K562 (cell line): ENCODE results near the gene LILRB3. TPM values are rescaled to one million over a fixed set of nuclear protein-coding genes. Genes with fewer than 3 reads are reported as not detected.

Experiments
- ELF1 ChIP-seq: fragments of 200-800 bp; sonication (Bioruptor generic); IDR thresholded peaks from 2 replicates; pipeline ENCODE4 v1.6.1; 2016; ENCODE audit warnings: missing genetic modification characterization, missing compliant biosample characterization
- EP300 ChIP-seq: IDR thresholded peaks from 2 replicates; pipeline ENCODE4 v1.6.1; 2012; ENCODE audit warnings: low read length, improper control_type of control experiment
- HMG20A ChIP-seq: fragments of 450-650 bp; formaldehyde crosslinking; conservative IDR thresholded peaks from 2 replicates; pipeline ENCODE4 v1.4.0; 2020; ENCODE audit warnings: mild to moderate bottlenecking, mixed read lengths
- MCM5 ChIP-seq: fragments of 450-650 bp; IDR thresholded peaks from 2 replicates; pipeline ENCODE4 v1.6.1; 2016; ENCODE audit warnings: low read depth
- MTA3 ChIP-seq: fragments of 450-650 bp; formaldehyde crosslinking; IDR thresholded peaks from 2 replicates; pipeline ENCODE4 v1.6.1; 2017; ENCODE audit warnings: mild to moderate bottlenecking, borderline replicate concordance
- TAF7 ChIP-seq: fragments of 450-650 bp; IDR thresholded peaks from 2 replicates; pipeline ENCODE4 v1.6.1; 2016; ENCODE audit warnings: missing genetic modification characterization, missing compliant biosample characterization
- ZNF444 ChIP-seq: fragments of 250-450 bp; sonication (Bioruptor Pico); IDR thresholded peaks from 2 replicates; pipeline ENCODE4 v1.4.0; 2020; ENCODE audit warnings: mild to moderate bottlenecking, moderate library complexity
- ZNF696 ChIP-seq: fragments of 250-450 bp; sonication (Bioruptor Pico); conservative IDR thresholded peaks from 2 replicates; pipeline ENCODE4 v1.4.0; 2020; ENCODE audit warnings: mild to moderate bottlenecking, moderate library complexity
- polyA plus RNA-seq, 8 experiments: library from polyadenylated mRNA; depleted of rRNA in 4 of 8; stranded (reverse) in 5 of 8; unstranded in 3 of 8; fragments of >200 nt; fragmentation: Nextera tagmentation in 2 of 8; fragmentation: Illumina TruSeq in 1 of 8; extraction: Ambion mirVana in 2 of 8; extraction: Trizol in 1 of 8; gene quantifications; 2 replicates each; pipeline versions ENCODE4 v1.2.1 to v1.2.3, GENCODE V29; 2011 to 2014; ENCODE audit warnings: inconsistent platforms in 1 of 8, missing spikeins in 1 of 8
- total RNA-seq, 7 experiments: library from RNA; depleted of rRNA in 6 of 7; stranded (reverse); fragments of >200 nt in 6 of 7; fragmentation: Illumina TruSeq in 2 of 7; extraction: Trizol in 2 of 7; gene quantifications; 2 replicates each; pipeline versions ENCODE4 v1.2.1 to v1.2.3, GENCODE V29; 2011 to 2021; ENCODE audit warnings: low replicate concordance in 1 of 7
- TF ChIP-seq, protein P1 (sequence below): fragments of 450-650 bp; formaldehyde crosslinking; IDR thresholded peaks from 2 replicates; pipeline ENCODE4 v1.4.0; 2020; ENCODE audit warnings: mild to moderate bottlenecking, mixed read lengths
- TF ChIP-seq, protein P2 (sequence below), 2 experiments: fragments of 450-650 bp; IDR thresholded peaks; 2 replicates each; pipeline ENCODE4 v1.6.1; 2018; ENCODE audit warnings: mild to moderate bottlenecking in 2 of 2, low read depth in 1 of 2; ENCODE audit not compliant: partially characterized antibody in 2 of 2
- TF ChIP-seq, protein P3 (sequence below): IDR thresholded peaks from 2 replicates; pipeline ENCODE4 v1.6.1; 2011; ENCODE audit not compliant: insufficient read length; ENCODE audit errors: extremely low read depth
- TF ChIP-seq, protein P4 (sequence below): fragments of 450-650 bp; formaldehyde crosslinking; IDR thresholded peaks from 2 replicates; pipeline ENCODE4 v1.4.0; 2022; ENCODE audit warnings: missing genetic modification characterization
- TF ChIP-seq, protein P5 (sequence below): fragments of 250-450 bp; sonication (Bioruptor Pico); IDR thresholded peaks from 2 replicates; pipeline ENCODE4 v1.4.0; 2020

The LILRB3 gene
- total and polyA plus RNA-seq, 9 of the 15 experiments (the other 6 are each of a cell fraction or from before 2014, with no cell fraction given), result 0.01 to 0.09 TPM; not detected in 7

DNA sequence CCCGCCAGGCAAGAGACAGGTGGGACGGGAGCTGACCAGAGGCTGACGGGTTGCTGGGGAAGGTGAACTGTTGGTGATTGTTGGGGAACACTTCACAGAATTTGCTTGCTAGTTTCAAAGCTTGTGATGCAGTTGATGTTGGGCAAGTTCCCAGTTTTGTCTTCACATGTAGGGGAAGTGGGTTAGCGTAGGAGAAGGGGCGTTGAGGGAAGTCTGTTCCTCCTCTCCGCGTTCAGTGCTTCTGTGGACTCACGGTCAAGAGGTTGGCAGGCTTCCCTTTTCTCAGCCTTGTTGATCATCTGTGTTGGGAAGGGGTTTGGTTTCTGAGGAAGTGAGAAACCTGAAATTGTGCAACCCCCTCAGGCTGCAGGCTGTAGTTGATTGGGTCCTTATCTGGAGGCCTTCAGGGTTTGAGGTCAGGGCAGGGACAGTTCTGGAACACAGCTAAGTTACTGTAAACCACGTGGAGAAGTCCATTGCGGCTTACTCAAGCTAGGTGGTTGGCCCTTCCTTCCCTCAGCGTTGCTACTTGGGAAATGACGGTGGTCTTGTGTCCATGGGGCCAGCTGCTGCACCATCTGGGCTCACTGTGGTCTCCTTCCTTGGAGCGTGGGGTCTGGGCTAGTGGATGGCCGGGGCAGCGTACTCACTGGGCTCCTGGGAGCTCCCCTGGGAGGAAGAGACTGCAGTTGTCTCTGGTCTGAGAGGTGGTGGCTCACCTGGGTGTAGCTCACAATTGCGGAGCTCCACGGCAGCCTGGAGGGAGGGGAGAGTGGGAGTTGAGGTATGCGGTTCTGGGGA, 14.6 kb downstream of the LILRB3 start (continued):
- TF ChIP-seq, protein P1, sequence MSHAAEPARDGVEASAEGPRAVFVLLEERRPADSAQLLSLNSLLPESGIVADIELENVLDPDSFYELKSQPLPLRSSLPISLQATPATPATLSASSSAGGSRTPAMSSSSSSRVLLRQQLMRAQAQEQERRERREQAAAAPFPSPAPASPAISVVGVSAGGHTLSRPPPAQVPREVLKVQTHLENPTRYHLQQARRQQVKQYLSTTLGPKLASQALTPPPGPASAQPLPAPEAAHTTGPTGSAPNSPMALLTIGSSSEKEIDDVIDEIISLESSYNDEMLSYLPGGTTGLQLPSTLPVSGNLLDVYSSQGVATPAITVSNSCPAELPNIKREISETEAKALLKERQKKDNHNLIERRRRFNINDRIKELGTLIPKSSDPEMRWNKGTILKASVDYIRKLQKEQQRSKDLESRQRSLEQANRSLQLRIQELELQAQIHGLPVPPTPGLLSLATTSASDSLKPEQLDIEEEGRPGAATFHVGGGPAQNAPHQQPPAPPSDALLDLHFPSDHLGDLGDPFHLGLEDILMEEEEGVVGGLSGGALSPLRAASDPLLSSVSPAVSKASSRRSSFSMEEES (CRISPR knock-in tag), result peak; percentile 33; the same call in 1 of the 2 replicates
- TF ChIP-seq, protein P2, sequence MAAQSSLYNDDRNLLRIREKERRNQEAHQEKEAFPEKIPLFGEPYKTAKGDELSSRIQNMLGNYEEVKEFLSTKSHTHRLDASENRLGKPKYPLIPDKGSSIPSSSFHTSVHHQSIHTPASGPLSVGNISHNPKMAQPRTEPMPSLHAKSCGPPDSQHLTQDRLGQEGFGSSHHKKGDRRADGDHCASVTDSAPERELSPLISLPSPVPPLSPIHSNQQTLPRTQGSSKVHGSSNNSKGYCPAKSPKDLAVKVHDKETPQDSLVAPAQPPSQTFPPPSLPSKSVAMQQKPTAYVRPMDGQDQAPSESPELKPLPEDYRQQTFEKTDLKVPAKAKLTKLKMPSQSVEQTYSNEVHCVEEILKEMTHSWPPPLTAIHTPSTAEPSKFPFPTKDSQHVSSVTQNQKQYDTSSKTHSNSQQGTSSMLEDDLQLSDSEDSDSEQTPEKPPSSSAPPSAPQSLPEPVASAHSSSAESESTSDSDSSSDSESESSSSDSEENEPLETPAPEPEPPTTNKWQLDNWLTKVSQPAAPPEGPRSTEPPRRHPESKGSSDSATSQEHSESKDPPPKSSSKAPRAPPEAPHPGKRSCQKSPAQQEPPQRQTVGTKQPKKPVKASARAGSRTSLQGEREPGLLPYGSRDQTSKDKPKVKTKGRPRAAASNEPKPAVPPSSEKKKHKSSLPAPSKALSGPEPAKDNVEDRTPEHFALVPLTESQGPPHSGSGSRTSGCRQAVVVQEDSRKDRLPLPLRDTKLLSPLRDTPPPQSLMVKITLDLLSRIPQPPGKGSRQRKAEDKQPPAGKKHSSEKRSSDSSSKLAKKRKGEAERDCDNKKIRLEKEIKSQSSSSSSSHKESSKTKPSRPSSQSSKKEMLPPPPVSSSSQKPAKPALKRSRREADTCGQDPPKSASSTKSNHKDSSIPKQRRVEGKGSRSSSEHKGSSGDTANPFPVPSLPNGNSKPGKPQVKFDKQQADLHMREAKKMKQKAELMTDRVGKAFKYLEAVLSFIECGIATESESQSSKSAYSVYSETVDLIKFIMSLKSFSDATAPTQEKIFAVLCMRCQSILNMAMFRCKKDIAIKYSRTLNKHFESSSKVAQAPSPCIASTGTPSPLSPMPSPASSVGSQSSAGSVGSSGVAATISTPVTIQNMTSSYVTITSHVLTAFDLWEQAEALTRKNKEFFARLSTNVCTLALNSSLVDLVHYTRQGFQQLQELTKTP (IDR thresholded peaks at IDR 0.05; ENCODE audit: low read depth in 1 of 2, partially characterized antibody in 2 of 2), result peak in 1 of 2 experiments; percentile 60
- TF ChIP-seq MCM5 (no peak), TAF7 (tag) (no peak), EP300 (peak; percentile 92), ZNF696 (CRISPR knock-in tag) (no peak), HMG20A (CRISPR knock-in tag) (no peak), MTA3 (peak; percentile 87; the same call in 1 of the 2 replicates), ZNF444 (0 out of 2 replicates have a peak, but pooled peaks have one; percentile 24), ELF1 (tag) (peak; percentile 71)
- TF ChIP-seq, protein P3, sequence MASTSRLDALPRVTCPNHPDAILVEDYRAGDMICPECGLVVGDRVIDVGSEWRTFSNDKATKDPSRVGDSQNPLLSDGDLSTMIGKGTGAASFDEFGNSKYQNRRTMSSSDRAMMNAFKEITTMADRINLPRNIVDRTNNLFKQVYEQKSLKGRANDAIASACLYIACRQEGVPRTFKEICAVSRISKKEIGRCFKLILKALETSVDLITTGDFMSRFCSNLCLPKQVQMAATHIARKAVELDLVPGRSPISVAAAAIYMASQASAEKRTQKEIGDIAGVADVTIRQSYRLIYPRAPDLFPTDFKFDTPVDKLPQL, result no peak
- TF ChIP-seq, protein P4, sequence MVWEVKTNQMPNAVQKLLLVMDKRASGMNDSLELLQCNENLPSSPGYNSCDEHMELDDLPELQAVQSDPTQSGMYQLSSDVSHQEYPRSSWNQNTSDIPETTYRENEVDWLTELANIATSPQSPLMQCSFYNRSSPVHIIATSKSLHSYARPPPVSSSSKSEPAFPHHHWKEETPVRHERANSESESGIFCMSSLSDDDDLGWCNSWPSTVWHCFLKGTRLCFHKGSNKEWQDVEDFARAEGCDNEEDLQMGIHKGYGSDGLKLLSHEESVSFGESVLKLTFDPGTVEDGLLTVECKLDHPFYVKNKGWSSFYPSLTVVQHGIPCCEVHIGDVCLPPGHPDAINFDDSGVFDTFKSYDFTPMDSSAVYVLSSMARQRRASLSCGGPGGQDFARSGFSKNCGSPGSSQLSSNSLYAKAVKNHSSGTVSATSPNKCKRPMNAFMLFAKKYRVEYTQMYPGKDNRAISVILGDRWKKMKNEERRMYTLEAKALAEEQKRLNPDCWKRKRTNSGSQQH (CRISPR knock-in tag), result peak; percentile 95
- TF ChIP-seq, protein P5, sequence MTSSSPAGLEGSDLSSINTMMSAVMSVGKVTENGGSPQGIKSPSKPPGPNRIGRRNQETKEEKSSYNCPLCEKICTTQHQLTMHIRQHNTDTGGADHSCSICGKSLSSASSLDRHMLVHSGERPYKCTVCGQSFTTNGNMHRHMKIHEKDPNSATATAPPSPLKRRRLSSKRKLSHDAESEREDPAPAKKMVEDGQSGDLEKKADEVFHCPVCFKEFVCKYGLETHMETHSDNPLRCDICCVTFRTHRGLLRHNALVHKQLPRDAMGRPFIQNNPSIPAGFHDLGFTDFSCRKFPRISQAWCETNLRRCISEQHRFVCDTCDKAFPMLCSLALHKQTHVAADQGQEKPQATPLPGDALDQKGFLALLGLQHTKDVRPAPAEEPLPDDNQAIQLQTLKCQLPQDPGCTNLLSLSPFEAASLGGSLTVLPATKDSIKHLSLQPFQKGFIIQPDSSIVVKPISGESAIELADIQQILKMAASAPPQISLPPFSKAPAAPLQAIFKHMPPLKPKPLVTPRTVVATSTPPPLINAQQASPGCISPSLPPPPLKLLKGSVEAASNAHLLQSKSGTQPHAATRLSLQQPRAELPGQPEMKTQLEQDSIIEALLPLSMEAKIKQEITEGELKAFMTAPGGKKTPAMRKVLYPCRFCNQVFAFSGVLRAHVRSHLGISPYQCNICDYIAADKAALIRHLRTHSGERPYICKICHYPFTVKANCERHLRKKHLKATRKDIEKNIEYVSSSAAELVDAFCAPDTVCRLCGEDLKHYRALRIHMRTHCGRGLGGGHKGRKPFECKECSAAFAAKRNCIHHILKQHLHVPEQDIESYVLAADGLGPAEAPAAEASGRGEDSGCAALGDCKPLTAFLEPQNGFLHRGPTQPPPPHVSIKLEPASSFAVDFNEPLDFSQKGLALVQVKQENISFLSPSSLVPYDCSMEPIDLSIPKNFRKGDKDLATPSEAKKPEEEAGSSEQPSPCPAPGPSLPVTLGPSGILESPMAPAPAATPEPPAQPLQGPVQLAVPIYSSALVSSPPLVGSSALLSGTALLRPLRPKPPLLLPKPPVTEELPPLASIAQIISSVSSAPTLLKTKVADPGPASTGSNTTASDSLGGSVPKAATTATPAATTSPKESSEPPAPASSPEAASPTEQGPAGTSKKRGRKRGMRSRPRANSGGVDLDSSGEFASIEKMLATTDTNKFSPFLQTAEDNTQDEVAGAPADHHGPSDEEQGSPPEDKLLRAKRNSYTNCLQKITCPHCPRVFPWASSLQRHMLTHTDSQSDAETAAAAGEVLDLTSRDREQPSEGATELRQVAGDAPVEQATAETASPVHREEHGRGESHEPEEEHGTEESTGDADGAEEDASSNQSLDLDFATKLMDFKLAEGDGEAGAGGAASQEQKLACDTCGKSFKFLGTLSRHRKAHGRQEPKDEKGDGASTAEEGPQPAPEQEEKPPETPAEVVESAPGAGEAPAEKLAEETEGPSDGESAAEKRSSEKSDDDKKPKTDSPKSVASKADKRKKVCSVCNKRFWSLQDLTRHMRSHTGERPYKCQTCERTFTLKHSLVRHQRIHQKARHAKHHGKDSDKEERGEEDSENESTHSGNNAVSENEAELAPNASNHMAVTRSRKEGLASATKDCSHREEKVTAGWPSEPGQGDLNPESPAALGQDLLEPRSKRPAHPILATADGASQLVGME (CRISPR knock-in tag), result no peak
